ENCODE results near the gene SECISBP2. TPM values are rescaled to one million over a fixed set of nuclear protein-coding genes. Genes with fewer than 3 reads are reported as not detected.
A peak's percentile ranks its signal among the peaks of the same experiment; 100 is the strongest.

The SECISBP2 gene
- total and polyA plus RNA-seq, 2 donors = 41.2 to 52.7 TPM

- no peak for DNase-seq (ENCODE audit: low read depth in 6 of 9, low spot score in 9 of 9)
- Histone ChIP-seq H3K36me3 (ENCODE audit: control insufficient read depth in 2 of 2, insufficient read depth in 2 of 2, low read length in 1 of 2) (peaks cover 96 to 98% of the 10 kb centered on the region in 2 donors), H3K9me3 (ENCODE audit: control insufficient read depth in 2 of 2, insufficient read depth in 1 of 2, low read length in 1 of 2) (no peaks in the 10 kb centered on the region), H3K4me3 (ENCODE audit: low read length in 2 of 2) (no peak overlapping the region), H3K27ac (ENCODE audit: low read depth in 1 of 2, low read length in 1 of 2) (no peak overlapping the region), H3K27me3 (ENCODE audit: control insufficient read depth in 2 of 2, insufficient read depth in 1 of 2, low read length in 1 of 2) (no peaks in the 10 kb centered on the region), H3K4me1 (ENCODE audit: control insufficient read depth in 2 of 2, insufficient read depth in 2 of 2, low read length in 2 of 2) (peaks cover 0 to 2% of the 10 kb centered on the region in 2 donors)
- WGBS = 99% methylated on average over 15 of the region's 15 CpGs
These were observed 66.5 kb downstream of the SECISBP2 start for GRCh38 chr9:89384783-89385182.

GRCh38 chr9:89386206-89386605 is 67.9 kb downstream of the SECISBP2 start:
- Histone ChIP-seq H3K4me1 (ENCODE audit: control insufficient read depth in 2 of 2, insufficient read depth in 2 of 2, low read length in 2 of 2) (no peaks in the 10 kb centered on the region), H3K27ac (ENCODE audit: low read depth in 1 of 2, low read length in 1 of 2) (no peak overlapping the region), H3K36me3 (ENCODE audit: control insufficient read depth in 2 of 2, insufficient read depth in 2 of 2, low read length in 1 of 2) (peaks cover 98 to 100% of the 10 kb centered on the region in 2 donors), H3K27me3 (ENCODE audit: control insufficient read depth in 2 of 2, insufficient read depth in 1 of 2, low read length in 1 of 2) (no peaks in the 10 kb centered on the region), H3K9me3 (ENCODE audit: control insufficient read depth in 2 of 2, insufficient read depth in 1 of 2, low read length in 1 of 2) (no peaks in the 10 kb centered on the region), H3K4me3 (ENCODE audit: low read length in 2 of 2) (no peak overlapping the region)
- WGBS = 98% methylated on average over 11 of the region's 11 CpGs
- DNase-seq (ENCODE audit: low read depth in 6 of 9, low spot score in 9 of 9) = no peak

GRCh38 chr9:89386797-89387196 is 68.5 kb downstream of the SECISBP2 start:
- H3K27ac ChIP-seq (ENCODE audit: low read depth in 1 of 2, low read length in 1 of 2) = no peak overlapping the region
- H3K36me3 ChIP-seq (ENCODE audit: control insufficient read depth in 2 of 2, insufficient read depth in 2 of 2, low read length in 1 of 2) = peaks cover 99 to 100% of the 10 kb centered on the region in 2 donors
- H3K4me1 ChIP-seq (ENCODE audit: control insufficient read depth in 2 of 2, insufficient read depth in 2 of 2, low read length in 2 of 2) = no peaks in the 10 kb centered on the region
- DNase-seq (ENCODE audit: low read depth in 6 of 9, low spot score in 9 of 9) = no peak
- no peaks in the 10 kb centered on the region for H3K9me3 ChIP-seq (ENCODE audit: control insufficient read depth in 2 of 2, insufficient read depth in 1 of 2, low read length in 1 of 2)
- WGBS = 96% methylated on average over 11 of the region's 11 CpGs
- no peaks in the 10 kb centered on the region for H3K27me3 ChIP-seq (ENCODE audit: control insufficient read depth in 2 of 2, insufficient read depth in 1 of 2, low read length in 1 of 2)
- no peak overlapping the region for H3K4me3 ChIP-seq (ENCODE audit: low read length in 2 of 2)

GRCh38 chr9:89387197-89387849 is 69.0 kb downstream of the SECISBP2 start:
- DNase-seq (ENCODE audit: low read depth in 6 of 9, low spot score in 9 of 9) = no peak
- Histone ChIP-seq H3K27ac (ENCODE audit: low read depth in 1 of 2, low read length in 1 of 2) (no peak overlapping the region), H3K9me3 (ENCODE audit: control insufficient read depth in 2 of 2, insufficient read depth in 1 of 2, low read length in 1 of 2) (no peaks in the 10 kb centered on the region), H3K4me3 (ENCODE audit: low read length in 2 of 2) (no peak overlapping the region), H3K4me1 (ENCODE audit: control insufficient read depth in 2 of 2, insufficient read depth in 2 of 2, low read length in 2 of 2) (no peaks in the 10 kb centered on the region), H3K36me3 (ENCODE audit: control insufficient read depth in 2 of 2, insufficient read depth in 2 of 2, low read length in 1 of 2) (peaks cover 99 to 100% of the 10 kb centered on the region in 2 donors), H3K27me3 (ENCODE audit: control insufficient read depth in 2 of 2, insufficient read depth in 1 of 2, low read length in 1 of 2) (no peaks in the 10 kb centered on the region)
- 98% methylated on average over 20 of the region's 20 CpGs for WGBS

GRCh38 chr9:89388084-89388867 is 70.0 kb downstream of the SECISBP2 start:
- Histone ChIP-seq H3K4me1 (ENCODE audit: control insufficient read depth in 2 of 2, insufficient read depth in 2 of 2, low read length in 2 of 2) (no peaks in the 10 kb centered on the region), H3K27me3 (ENCODE audit: control insufficient read depth in 2 of 2, insufficient read depth in 1 of 2, low read length in 1 of 2) (no peaks in the 10 kb centered on the region), H3K36me3 (ENCODE audit: control insufficient read depth in 2 of 2, insufficient read depth in 2 of 2, low read length in 1 of 2) (peaks cover 99 to 100% of the 10 kb centered on the region in 2 donors), H3K9me3 (ENCODE audit: control insufficient read depth in 2 of 2, insufficient read depth in 1 of 2, low read length in 1 of 2) (no peaks in the 10 kb centered on the region), H3K4me3 (ENCODE audit: low read length in 2 of 2) (no peak overlapping the region), H3K27ac (ENCODE audit: low read depth in 1 of 2, low read length in 1 of 2) (no peak overlapping the region)
- WGBS = 97% methylated on average over 19 of the region's 19 CpGs
- peak in 1 of 9 donors; percentile 23 for DNase-seq (ENCODE audit: low read depth in 6 of 9, low spot score in 9 of 9)

- 97% methylated on average over 12 of the region's 12 CpGs for WGBS
- Histone ChIP-seq H3K36me3 (ENCODE audit: control insufficient read depth in 2 of 2, insufficient read depth in 2 of 2, low read length in 1 of 2) (peaks cover 99 to 100% of the 10 kb centered on the region in 2 donors), H3K4me1 (ENCODE audit: control insufficient read depth in 2 of 2, insufficient read depth in 2 of 2, low read length in 2 of 2) (no peaks in the 10 kb centered on the region), H3K27ac (ENCODE audit: low read depth in 1 of 2, low read length in 1 of 2) (no peak overlapping the region), H3K27me3 (ENCODE audit: control insufficient read depth in 2 of 2, insufficient read depth in 1 of 2, low read length in 1 of 2) (no peaks in the 10 kb centered on the region), H3K4me3 (ENCODE audit: low read length in 2 of 2) (no peak overlapping the region), H3K9me3 (ENCODE audit: control insufficient read depth in 2 of 2, insufficient read depth in 1 of 2, low read length in 1 of 2) (no peaks in the 10 kb centered on the region)
- no peak for DNase-seq (ENCODE audit: low read depth in 6 of 9, low spot score in 9 of 9)
These were observed 70.5 kb downstream of the SECISBP2 start for GRCh38 chr9:89388868-89389177.

- 95% methylated on average over 10 of the region's 10 CpGs for WGBS
- no peak overlapping the region for H3K4me3 ChIP-seq (ENCODE audit: low read length in 2 of 2)
- peaks cover 98% of the 10 kb centered on the region in 2 donors for H3K36me3 ChIP-seq (ENCODE audit: control insufficient read depth in 2 of 2, insufficient read depth in 2 of 2, low read length in 1 of 2)
- no peak overlapping the region for H3K27ac ChIP-seq (ENCODE audit: low read depth in 1 of 2, low read length in 1 of 2)
- H3K4me1 ChIP-seq (ENCODE audit: control insufficient read depth in 2 of 2, insufficient read depth in 2 of 2, low read length in 2 of 2) = no peaks in the 10 kb centered on the region
- no peaks in the 10 kb centered on the region for H3K9me3 ChIP-seq (ENCODE audit: control insufficient read depth in 2 of 2, insufficient read depth in 1 of 2, low read length in 1 of 2)
- no peak for DNase-seq (ENCODE audit: low read depth in 6 of 9, low spot score in 9 of 9)
- no peaks in the 10 kb centered on the region for H3K27me3 ChIP-seq (ENCODE audit: control insufficient read depth in 2 of 2, insufficient read depth in 1 of 2, low read length in 1 of 2)
These were observed 71.8 kb downstream of the SECISBP2 start for GRCh38 chr9:89390068-89390555.

- Histone ChIP-seq H3K36me3 (ENCODE audit: control insufficient read depth in 2 of 2, insufficient read depth in 2 of 2, low read length in 1 of 2) (peaks cover 96 to 97% of the 10 kb centered on the region in 2 donors), H3K27ac (ENCODE audit: low read depth in 1 of 2, low read length in 1 of 2) (no peak overlapping the region), H3K4me1 (ENCODE audit: control insufficient read depth in 2 of 2, insufficient read depth in 2 of 2, low read length in 2 of 2) (no peaks in the 10 kb centered on the region), H3K9me3 (ENCODE audit: control insufficient read depth in 2 of 2, insufficient read depth in 1 of 2, low read length in 1 of 2) (no peaks in the 10 kb centered on the region), H3K27me3 (ENCODE audit: control insufficient read depth in 2 of 2, insufficient read depth in 1 of 2, low read length in 1 of 2) (no peaks in the 10 kb centered on the region), H3K4me3 (ENCODE audit: low read length in 2 of 2) (no peak overlapping the region)
- 97% methylated on average over 5 of the region's 5 CpGs for WGBS
- no peak for DNase-seq (ENCODE audit: low read depth in 6 of 9, low spot score in 9 of 9)
These were observed 72.3 kb downstream of the SECISBP2 start for GRCh38 chr9:89390578-89391116.

GRCh38 chr9:89391585-89391984 is 73.3 kb downstream of the SECISBP2 start:
- DNase-seq (ENCODE audit: low read depth in 6 of 9, low spot score in 9 of 9) = no peak
- no peaks in the 10 kb centered on the region for H3K27me3 ChIP-seq (ENCODE audit: control insufficient read depth in 2 of 2, insufficient read depth in 1 of 2, low read length in 1 of 2)
- H3K4me3 ChIP-seq (ENCODE audit: low read length in 2 of 2) = no peak overlapping the region
- H3K27ac ChIP-seq (ENCODE audit: low read depth in 1 of 2, low read length in 1 of 2) = no peak overlapping the region
- no peaks in the 10 kb centered on the region for H3K4me1 ChIP-seq (ENCODE audit: control insufficient read depth in 2 of 2, insufficient read depth in 2 of 2, low read length in 2 of 2)
- H3K36me3 ChIP-seq (ENCODE audit: control insufficient read depth in 2 of 2, insufficient read depth in 2 of 2, low read length in 1 of 2) = peaks cover 97% of the 10 kb centered on the region in 2 donors
- H3K9me3 ChIP-seq (ENCODE audit: control insufficient read depth in 2 of 2, insufficient read depth in 1 of 2, low read length in 1 of 2) = no peaks in the 10 kb centered on the region
- over 99% methylated on average over 6 of the region's 6 CpGs for WGBS
